GM10266 (cell line): ENCODE results near the gene TPCN2.

Experiments
- DNase-seq: peaks from one replicate; pipeline ENCODE4 v3.0.0; 2012; ENCODE audit errors: extremely low spot score
- CTCF ChIP-seq: IDR thresholded peaks from 2 replicates; pipeline ENCODE4 v1.5.1; 2012; ENCODE audit warnings: mild to moderate bottlenecking, low read depth; ENCODE audit not compliant: control insufficient read depth, insufficient read depth; ENCODE audit errors: missing control alignments

The TPCN2 gene

GRCh38 chr11:69126286-69126685 lies 77.6 kb downstream of the TPCN2 start:
- DNase-seq: no peak
- no peak for TF ChIP-seq CTCF

GRCh38 chr11:69127081-69127850 lies 78.5 kb downstream of the TPCN2 start:
- no peak for TF ChIP-seq CTCF

GRCh38 chr11:69127884-69128283 lies 79.2 kb downstream of the TPCN2 start:
- no peak for TF ChIP-seq CTCF
- DNase-seq: no peak

More at GRCh38 chr11:69127081-69127850, 78.5 kb downstream of the TPCN2 start:
- DNase-seq: peak; percentile 9

DNA sequence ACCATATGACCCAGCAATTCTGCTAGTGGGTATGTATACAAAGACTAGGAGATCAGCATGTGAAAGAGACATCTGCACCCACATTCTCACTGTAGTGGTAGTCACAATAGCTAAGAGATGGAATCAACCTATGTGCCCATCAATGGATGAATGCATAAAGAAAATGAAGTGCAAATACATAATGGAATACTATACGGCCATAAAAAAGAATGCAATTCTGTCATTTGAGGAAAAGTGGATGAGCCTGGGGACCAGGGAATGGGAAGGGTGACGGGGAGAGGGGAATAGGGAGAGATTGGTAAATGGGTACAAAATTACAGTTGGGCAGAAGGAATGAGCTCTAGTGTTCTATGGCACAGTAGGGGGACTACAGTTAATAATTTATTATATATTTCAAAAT lies 80.3 kb downstream of the TPCN2 start:
- no peak for TF ChIP-seq CTCF

DNA sequence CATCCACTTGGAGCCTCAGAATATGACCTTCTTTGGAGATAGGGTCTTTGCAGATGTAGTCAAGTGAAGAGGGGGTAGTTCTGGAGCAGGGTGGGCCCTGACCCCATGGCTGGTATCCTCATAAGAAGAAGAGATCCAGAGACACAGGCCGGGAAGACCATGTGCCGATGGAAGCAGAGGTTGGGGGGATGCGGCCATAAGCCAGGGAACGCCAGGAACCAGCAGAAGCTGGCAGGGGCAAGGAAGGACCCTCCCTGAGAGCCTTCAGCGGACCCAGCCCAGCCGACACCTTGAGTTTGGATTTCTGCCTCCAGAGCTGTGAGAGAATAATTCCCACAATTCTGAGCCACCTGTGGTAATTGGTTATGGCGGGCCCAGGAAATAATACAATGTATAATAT lies 80.9 kb downstream of the TPCN2 start:
- TF ChIP-seq CTCF: no peak
- DNase-seq: no peak

More for the DNA sequence above, 80.3 kb downstream of the TPCN2 start:
- no peak for DNase-seq

DNA sequence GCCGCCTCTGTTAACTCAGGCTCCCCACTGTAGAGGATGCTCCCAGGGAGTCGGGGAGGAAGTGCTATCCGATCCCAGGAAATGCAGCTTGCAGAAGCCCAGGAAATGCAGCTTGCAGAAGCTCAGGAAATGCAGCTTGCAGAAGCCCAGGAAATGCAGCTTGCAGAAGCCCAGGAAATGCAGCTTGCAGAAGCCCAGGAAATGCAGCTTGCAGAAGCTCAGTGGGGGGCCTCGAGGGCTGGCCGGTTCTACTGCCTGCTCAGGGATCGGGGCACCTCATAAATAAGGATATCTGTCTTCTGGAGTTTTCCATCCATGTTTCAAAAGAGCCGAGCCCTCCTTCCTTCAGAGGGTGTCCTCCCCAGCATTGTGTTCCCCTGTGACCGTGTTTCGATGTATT lies 81.9 kb downstream of the TPCN2 start:
- no peak for TF ChIP-seq CTCF
- DNase-seq: no peak

GRCh38 chr11:69131121-69131566 lies 82.4 kb downstream of the TPCN2 start:
- no peak for TF ChIP-seq CTCF

More at GRCh38 chr11:69131121-69131566, 82.4 kb downstream of the TPCN2 start:
- DNase-seq: no peak
